GM19099 (cell line): ENCODE results near the gene SLC17A3.

Experiments
- POLR2A ChIP-seq: IDR thresholded peaks from 3 replicates; pipeline ENCODE4 v1.6.1; 2011; ENCODE audit warnings: low read depth; ENCODE audit not compliant: insufficient read length; ENCODE audit errors: extremely low read depth

Gene SLC17A3

DNA sequence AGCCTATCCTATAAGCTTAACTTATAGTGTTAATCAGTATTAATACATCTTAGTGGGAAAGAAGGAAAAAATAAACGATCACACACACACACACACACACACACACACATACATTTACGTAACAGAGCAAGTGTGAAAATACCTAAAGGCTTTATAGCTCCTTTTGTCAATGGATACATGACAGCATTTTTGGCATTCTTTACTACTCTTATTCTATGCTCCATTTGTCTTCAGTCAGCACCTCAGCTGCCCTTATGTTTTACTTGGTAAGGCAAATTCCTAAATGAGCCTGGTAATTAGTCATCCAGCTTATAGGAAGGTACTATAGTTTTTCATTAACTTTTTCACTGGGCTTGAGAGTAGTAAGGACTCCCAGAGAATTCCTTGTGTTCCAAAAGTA lies 25.1 kb upstream of the SLC17A3 start:
- no peak for TF ChIP-seq POLR2A

DNA sequence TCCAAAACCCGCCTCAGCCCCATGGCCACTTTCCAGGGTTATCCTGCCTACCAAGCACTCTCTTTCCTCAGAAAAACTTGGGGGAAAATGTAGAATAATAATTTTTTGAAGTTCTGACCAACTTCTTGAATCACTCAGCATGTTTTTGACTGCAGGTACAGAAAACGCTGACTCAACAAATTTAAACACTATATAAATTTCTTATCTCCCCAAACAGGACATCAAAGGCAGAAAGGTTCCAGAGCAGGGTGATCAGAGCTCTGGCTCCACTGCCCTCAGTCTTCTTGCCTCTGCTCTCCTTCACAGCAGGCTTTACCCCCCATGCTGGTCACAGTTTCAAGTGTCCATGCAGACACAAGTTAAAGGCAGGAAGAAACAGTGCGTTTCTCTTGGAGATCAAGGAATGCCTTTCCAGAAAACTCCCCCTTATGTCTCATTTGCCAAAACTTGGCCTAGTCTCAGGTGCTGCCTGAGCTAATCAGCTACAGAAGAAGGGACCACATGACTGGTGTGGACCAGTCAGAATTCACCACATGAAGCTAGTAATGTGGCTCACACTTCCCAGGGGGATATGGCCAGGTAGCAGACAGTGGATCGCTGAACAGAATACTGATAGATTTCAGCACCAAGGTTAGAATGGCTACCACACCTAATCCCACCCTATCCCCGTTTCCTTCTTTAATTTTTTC lies 24.4 kb upstream of the SLC17A3 start:
- no peak for TF ChIP-seq POLR2A

DNA sequence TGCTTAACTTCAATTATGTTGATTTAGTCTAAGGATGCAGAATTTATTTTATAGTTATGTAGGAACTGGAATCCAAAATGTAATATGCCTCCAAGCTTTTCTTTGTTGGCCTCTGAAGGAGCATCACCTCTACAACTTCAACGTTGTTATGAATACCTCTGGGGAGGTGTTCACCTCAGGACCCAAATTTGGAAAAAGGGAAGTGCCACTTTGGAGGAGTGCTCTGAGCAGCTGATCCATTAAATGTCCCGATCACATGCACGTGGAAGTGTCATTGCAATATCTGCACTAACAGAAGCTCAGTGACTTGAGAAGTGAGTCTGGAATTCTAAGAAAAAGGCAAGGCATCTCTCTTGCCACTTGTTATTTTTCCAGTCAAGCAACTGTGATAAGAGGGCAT lies 22.2 kb upstream of the SLC17A3 start:
- no peak for TF ChIP-seq POLR2A

DNA sequence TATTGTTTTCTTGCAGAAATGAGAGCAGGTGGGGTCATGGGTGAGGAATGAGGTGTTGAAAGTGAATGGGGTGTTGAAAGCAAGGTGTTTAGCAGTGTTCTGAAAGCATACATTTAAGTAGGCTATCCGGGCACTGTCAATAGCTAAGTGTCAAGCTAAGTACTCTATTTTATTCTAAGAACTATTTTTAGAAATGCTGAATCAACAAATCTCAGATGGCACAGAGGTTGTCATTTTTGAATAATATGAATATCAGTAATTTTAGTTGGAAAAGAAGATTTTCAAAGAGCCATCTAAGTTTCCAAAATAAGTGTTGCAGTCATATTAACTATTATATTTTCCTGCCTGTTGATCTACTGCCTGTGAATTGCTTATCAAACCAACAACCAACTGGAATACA lies 21.7 kb upstream of the SLC17A3 start:
- no peak for TF ChIP-seq POLR2A

DNA sequence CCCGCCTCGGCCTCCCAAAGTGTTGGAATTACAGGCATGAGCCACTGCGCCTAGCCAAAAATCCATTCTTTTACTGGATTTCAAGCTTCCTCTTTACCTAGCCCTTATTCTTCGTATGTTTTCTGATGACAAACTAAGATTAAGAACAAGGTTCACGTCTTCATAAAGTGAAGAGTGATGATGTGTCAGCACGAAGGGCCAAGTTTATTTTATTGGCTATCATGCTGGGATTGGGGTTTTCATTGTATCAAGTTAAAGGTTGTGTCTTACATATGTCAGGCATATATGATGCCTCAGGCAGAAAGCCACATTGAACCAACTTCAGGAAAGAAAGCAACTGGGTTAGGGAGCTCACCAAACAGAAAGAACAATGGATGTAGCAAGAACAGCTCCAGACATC lies 19.7 kb upstream of the SLC17A3 start:
- no peak for TF ChIP-seq POLR2A

DNA sequence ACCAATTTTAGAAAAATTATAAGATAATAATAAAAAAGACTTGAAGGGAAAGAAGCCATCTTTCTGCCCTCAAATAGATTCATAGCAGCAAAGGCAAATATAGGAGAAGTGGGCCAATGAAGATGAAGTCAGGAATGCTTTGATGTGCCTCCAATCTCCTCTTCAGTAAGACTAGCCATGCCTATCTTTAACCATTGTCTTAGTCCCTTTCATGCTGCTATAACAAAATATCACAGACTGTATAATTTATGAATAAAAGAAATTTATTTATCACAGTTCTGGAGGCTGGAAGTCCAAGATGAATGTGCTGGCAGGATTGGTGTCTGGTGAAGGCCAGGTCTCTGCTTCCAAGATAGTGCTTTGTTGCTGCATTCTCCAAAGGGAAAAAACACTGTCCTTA lies 18.8 kb upstream of the SLC17A3 start:
- no peak for TF ChIP-seq POLR2A

DNA sequence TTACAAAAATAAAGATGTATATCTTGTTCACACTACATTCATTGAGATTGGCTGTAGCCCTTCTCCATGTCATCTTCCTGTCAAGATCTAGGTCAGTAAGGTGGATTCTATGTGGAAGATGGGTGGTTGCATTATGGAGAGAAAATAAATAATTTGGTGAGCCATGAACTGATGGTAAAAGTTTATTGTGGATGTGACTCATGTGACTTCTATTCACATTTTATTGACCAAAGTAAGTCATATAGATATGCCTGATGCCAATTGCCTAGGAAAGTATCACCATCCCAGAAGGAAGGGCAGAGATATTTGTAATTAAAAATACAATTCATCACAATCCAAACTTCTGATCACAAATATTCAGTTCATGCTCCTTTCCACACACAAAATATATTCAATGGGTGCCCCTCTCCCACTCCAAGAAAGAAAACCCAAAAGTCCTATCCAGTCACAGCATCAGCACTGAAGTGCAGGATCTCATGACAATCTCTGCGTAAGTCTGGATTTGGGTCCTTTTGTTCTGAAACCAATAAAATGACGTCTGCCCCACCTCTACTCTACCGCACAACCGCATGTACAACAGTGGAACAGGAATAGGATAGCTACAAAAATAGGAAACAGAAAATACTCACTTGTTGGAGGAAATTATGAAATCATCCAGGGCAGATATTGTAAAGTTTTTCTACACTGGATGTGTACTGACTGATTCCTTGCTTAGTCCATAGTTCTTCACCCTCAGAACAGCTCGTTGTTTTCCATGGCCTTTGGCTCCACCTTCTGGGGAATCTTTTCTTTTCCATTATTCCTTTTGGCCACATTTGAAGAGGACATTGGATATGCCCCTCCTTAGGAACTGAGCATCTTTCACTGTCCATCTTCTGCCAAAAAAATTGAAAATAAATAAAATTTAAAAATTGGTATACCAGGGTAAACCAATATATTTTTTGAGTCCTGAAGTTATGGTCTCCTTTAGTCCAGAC lies 16.1 kb upstream of the SLC17A3 start:
- TF ChIP-seq POLR2A, result no peak

DNA sequence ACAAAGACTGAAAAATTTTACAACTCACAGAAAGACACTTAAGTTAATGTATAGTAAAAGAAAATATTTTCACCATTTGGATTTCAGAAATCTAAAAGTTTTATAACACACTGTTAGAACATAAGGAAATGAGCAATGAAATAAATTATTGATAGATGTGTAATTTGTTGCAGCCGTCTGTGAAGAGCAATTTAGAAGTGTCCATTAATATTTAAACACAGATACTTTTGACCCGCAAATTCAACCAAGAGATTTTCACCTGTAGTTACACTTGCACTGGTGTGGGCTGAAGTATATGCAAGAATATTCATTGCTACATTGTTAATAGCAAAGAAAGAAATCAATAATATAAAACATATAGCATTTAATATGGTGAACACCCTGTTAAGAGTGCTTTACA lies 14.6 kb upstream of the SLC17A3 start:
- no peak for TF ChIP-seq POLR2A

DNA sequence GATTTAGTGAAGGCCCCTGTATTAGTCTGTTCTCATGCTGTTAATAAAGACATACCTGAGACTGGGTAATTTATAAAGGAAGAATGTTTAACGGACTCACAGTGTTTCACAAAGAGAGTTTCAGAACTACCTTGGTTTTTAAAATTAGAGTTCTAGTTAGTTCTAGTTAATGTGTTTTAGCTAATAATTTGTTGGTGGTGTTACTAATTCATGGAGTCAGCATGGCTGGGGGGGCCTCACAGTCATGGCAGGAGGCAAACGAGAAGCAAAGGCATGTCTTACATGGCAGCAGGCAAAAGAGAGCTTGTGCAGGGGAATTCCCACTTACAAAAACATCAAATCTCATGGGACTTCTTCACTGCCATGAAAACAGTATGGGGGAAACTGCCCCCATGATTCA lies 12.0 kb upstream of the SLC17A3 start:
- no peak for TF ChIP-seq POLR2A

DNA sequence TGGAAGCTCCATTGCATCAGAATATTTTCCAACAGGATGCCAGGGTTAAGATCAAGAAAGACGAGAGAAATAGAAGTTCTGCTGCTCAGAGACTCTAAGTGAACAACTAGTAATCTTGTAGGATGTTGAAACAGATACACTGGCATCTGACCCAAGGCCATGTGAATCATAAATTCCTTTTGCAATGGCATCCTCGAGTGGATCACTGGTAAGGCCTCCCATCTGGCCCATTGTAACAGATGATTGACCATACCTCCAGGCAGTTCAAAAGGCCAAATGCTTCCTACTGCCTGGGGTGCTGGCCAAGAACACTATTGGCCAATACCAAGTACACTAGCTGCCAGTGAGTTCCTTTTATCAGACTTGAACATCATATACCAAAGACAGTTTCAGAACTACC lies 9.9 kb upstream of the SLC17A3 start:
- TF ChIP-seq POLR2A, result no peak

DNA sequence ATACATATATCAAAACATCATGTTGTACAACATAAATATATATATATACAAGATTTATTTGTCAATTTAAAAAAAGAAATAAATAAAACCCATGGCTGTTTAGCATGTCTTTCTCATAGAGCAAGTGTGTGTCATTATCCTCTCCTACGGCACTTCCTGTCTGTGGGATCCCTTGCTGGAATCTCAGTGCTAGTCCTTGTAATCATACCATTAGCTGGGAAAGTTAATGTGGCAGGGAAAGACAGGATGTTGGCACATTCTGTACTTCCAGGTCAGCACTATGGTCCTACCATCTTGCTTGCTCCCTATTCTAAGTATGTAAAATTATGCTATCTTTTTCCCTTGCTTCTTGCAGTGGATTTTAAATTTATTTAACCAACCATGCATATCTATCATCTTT lies 9.5 kb upstream of the SLC17A3 start:
- TF ChIP-seq POLR2A, result no peak

DNA sequence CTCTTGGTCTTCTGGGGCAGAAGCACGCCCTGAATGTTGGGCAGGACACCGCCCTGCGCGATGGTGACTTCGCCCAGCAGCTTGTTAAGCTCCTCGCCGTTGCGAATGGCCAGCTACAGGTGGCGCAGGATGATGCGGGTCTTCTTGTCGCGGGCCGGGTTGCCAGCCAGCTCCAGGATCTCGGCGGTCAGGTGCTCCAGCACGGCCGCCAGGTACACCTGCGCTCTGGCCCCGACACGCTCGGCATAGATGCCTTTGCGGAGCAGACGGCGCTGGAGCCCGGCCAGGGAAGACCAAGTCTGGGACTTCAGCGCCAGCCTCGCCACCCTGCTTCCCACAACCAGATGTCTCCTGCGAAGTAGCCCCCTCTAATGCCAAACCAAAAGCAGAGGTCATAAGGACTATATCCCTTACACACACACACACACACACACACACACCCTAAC lies 8.0 kb upstream of the SLC17A3 start:
- TF ChIP-seq POLR2A, result no peak

DNA sequence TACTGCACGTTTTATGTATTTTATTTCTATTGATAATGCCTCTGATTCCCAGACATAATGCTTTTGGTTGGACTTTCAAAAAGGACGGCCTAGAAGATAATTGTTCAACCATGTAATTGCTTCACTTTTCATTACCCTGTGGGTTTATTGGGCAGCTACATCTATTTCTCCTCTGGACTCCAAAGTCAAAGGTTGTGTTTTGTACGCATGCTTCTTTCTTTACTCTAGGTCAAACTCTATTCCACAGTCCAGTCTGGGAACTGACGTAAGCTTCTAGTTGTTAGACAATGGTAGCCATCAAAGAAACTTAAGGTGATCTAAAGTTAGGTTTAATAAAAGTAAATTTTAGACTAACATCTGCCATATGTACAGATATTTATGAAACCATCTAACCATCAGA lies 6.6 kb upstream of the SLC17A3 start:
- TF ChIP-seq POLR2A, result no peak

DNA sequence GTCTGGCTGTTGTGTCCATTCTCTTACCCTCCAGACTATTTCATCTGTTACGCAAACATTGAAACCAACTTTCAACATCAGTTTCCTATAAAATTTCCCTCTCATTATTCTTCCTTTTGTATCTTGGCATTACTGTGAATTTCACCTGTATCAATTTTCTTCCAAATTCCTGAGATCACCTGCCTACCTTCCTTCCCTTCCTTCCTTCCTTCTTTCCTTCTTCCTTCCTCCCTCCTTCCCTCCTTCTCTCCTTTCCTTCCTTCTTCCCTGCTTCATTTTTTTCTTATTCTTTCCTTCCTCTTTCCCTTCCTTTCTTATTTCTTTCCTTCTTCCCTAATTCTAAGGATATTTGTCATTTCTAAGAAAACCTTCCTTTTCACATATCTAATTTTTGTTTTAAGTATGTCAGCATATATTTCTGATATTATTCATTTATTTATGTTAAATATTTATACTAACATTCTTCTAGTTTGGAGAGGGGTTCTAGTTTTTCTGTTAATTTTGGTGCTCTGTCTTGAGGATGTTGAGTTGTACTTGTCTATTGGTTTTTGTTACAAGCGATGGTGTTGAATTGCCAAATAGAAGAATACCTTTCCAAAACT lies 4.8 kb upstream of the SLC17A3 start:
- TF ChIP-seq POLR2A, result no peak

DNA sequence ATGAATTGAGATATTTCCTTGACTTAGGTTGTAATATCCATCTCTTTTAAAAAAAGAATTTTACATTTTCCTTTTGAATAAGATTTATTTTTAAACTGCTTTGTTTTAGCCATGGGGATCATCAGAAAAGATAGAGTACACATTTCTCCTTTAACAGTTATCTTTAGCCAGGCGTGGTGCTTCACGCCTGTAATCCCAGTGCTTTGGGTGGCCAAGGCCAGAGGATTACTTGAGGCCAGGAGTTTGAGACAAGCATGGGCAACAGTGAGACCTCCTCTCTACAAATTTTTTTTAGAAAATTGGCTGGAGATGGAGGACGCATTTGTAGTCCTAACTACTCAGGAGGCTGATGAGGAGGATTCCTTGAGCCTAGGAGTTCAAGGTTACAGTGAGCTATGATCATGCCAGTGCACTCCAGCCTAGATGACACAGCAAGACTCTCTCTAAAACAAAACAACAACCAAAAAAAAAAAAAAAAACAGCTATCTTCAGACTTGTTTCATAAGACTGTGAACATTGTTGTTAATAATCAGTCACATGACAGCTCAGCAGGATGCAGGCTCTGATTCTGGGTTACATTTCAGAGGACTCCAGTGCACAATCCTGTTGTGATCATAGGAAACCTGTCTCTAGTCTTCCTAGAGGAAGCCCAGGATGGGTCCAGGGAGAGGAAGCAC lies 2.0 kb upstream of the SLC17A3 start:
- no peak for TF ChIP-seq POLR2A
